Spleen (tissue), 11 donors: ENCODE results near the gene IGF1R. TPM values are rescaled to one million over a fixed set of nuclear protein-coding genes. Genes with fewer than 3 reads are reported as not detected.
"Not testable (repeated sequence)": the region's sequence is repeated elsewhere in the genome, so short reads cannot be mapped to it uniquely, and the experiment has no call there.

Experiments used
- DNase-seq: peaks from one replicate; pipeline ENCODE4 v3.0.0-alpha.2; 2020
- H3K27ac ChIP-seq, 8 donors: fragments of 200-600 bp; sonication (generic) in 7 of 8; 1 replicate in 4 of 8; 2 replicates in 4 of 8; pipeline versions ENCODE4 v1.5.0 to v1.8.0; 2016 to 2021; ENCODE audit warnings: inconsistent platforms in 4 of 8, mild to moderate bottlenecking in 4 of 8, moderate library complexity in 1 of 8
- H3K27me3 ChIP-seq, 7 donors: fragments of 200-600 bp; sonication (generic) in 6 of 7; replicated peaks in 1 of 7; 1 replicate in 4 of 7; 2 replicates in 3 of 7; pipeline versions ENCODE4 v1.5.0 to v1.8.0; 2016 to 2021; ENCODE audit warnings: inconsistent platforms in 3 of 7, mild to moderate bottlenecking in 1 of 7
- H3K36me3 ChIP-seq, 6 donors: fragments of 200-600 bp; sonication (generic) in 5 of 6; 1 replicate in 4 of 6; 2 replicates in 2 of 6; pipeline versions ENCODE4 v1.5.0 to v1.8.0; 2016 to 2021; ENCODE audit warnings: inconsistent platforms in 2 of 6
- H3K4me1 ChIP-seq, 6 donors: fragments of 200-600 bp; sonication (generic) in 5 of 6; 1 replicate in 3 of 6; 2 replicates in 3 of 6; pipeline versions ENCODE4 v1.5.0 to v1.8.0; 2016 to 2021; ENCODE audit warnings: inconsistent platforms in 3 of 6
- H3K4me3 ChIP-seq, 8 donors: fragments of 200-600 bp; sonication (generic) in 7 of 8; 1 replicate in 4 of 8; 2 replicates in 4 of 8; pipeline versions ENCODE4 v1.5.0 to v1.8.0; 2016 to 2021; ENCODE audit warnings: inconsistent platforms in 4 of 8, mild to moderate bottlenecking in 4 of 8, moderate library complexity in 2 of 8
- H3K9me3 ChIP-seq, 8 donors: fragments of 200-600 bp; sonication (generic) in 7 of 8; 1 replicate in 4 of 8; 2 replicates in 4 of 8; pipeline versions ENCODE4 v1.5.0 to v1.8.0; 2016 to 2021; ENCODE audit warnings: inconsistent platforms in 4 of 8
- CTCF ChIP-seq, 11 experiments: fragments of 200-600 bp in 7 of 11; fragments of 450-650 bp in 4 of 11; sonication (generic) in 4 of 11; IDR thresholded peaks in 8 of 11; conservative IDR thresholded peaks in 3 of 11; 1 replicate in 7 of 11; 2 replicates in 4 of 11; pipeline versions ENCODE4 v1.4.0 to v1.8.0; 2016 to 2021; ENCODE audit warnings: antibody characterized with exemption in 11 of 11, inconsistent platforms in 4 of 11, mild to moderate bottlenecking in 1 of 11
- POLR2A ChIP-seq, 3 donors: fragments of 450-650 bp; IDR thresholded peaks; one replicate each; pipeline ENCODE4 v1.5.1; 2017; ENCODE audit warnings: antibody characterized with exemption in 3 of 3, mild to moderate bottlenecking in 1 of 3
- POLR2AphosphoS5 ChIP-seq, 3 donors: sonication (generic); formaldehyde crosslinking; IDR thresholded peaks; one replicate each; pipeline ENCODE4 v1.5.1; 2017; ENCODE audit warnings: antibody characterized with exemption in 3 of 3
- WGBS, 5 donors: extraction: QIAGEN DNeasy Blood & Tissue Kit in 3 of 5; methylation state at CpG; one replicate each; pipeline versions ENCODE4 v1.1.5 to v1.1.7; 2013 to 2018; 5-methylcytosine and 5-hydroxymethylcytosine counted together
- intact Hi-C: fragments of 100-400 bp; cut with DNase I; formaldehyde crosslinking; loops from one replicate; pipeline ENCODE4 v1.15.0; 2023; ENCODE audit warnings: low total_unique reads
- polyA plus RNA-seq, 3 donors: library from polyadenylated mRNA; stranded (reverse); fragments of 200-250 nt; gene quantifications; one replicate each; pipeline ENCODE4 v1.2.1, GENCODE V29; 2013
- total RNA-seq, 7 donors: library from RNA; depleted of rRNA in 3 of 7; stranded (reverse); fragments of >200 nt in 3 of 7; fragmentation: NEBNext Ultra II Directional in 4 of 7; extraction: Animal tissue kit (Norgen Biotek cat#: 25700) in 4 of 7; gene quantifications; one replicate each; pipeline versions ENCODE4 v1.1.0 to v1.2.1, GENCODE V29; 2016 to 2021
- donor health status: healthy with polysubstance abuse.
- donor health status: DM: no; HTN: no; CAD: no; lungs with moderate emphysema.
- donor health status: DM: no; HTN: no; CAD: no.
- donor health status: Bipolar disorder and iron deficiency.
- donor health status: healthy.
- donor health status: DM: no; HTN: no; CAD: no.
- donor health status: DM: yes; HTN: yes; CAD: no.

The IGF1R gene
- total and polyA plus RNA-seq, 10 donors = 1.1 to 104 (median 53.1) TPM

GRCh38 chr15:98614681-98615080 is 33.7 kb upstream of the IGF1R start:
- Histone ChIP-seq H3K36me3 (no peaks in the 10 kb centered on the region), H3K27me3 (peaks cover 0 to 18% (median 0%) of the 10 kb centered on the region in 7 donors), H3K27ac (no peak overlapping the region), H3K9me3 (no peaks in the 10 kb centered on the region), H3K4me1 (peaks cover 0 to 7% (median 0%) of the 10 kb centered on the region in 6 donors), H3K4me3 (no peak overlapping the region)
- TF ChIP-seq POLR2A (IDR thresholded peaks at IDR 0.05) = no peak
- TF ChIP-seq CTCF (IDR thresholded peaks at IDR 0.05 in 8 of 11, conservative IDR thresholded peaks at IDR 0.05 in 3 of 11) = no peak
- TF ChIP-seq POLR2AphosphoS5 (IDR thresholded peaks at IDR 0.05) = no peak
- 89 to 95% (median 92%) methylated on average over 6 of the region's 6 CpGs for WGBS, 5 donors
- DNase-seq = no peak
- intact Hi-C loops = no loop called here

DNA sequence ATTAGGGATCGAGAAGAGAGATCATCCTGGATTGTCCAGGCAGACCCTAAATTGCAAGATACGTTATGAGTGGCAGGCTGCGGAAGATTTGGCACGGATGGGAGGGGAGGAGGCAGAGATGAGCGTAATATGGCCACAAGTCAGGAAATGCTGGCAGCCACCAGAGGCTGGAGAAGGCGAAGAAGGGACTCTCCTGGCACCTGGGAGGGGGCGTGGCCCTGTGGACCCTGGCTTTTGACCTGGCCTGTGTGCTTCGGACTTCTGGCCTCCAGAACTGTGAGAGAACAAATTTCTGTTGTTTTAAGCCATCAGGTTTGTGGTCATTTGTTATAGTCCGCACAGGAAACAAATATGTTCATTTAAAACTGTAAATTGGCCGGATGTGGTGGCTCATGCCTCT is 31.9 kb upstream of the IGF1R start:
- Histone ChIP-seq H3K27me3 (peaks cover 0 to 35% (median 11%) of the 10 kb centered on the region in 7 donors), H3K27ac (no peak overlapping the region), H3K9me3 (no peaks in the 10 kb centered on the region), H3K4me1 (peaks cover 0 to 7% (median 0%) of the 10 kb centered on the region in 6 donors), H3K36me3 (no peaks in the 10 kb centered on the region), H3K4me3 (no peak overlapping the region)
- 70 to 85% (median 73%) methylated on average over 10 of the region's 10 CpGs for WGBS, 5 donors
- TF ChIP-seq CTCF (IDR thresholded peaks at IDR 0.05 in 8 of 11, conservative IDR thresholded peaks at IDR 0.05 in 3 of 11) (no peak), POLR2AphosphoS5 (IDR thresholded peaks at IDR 0.05) (no peak), POLR2A (IDR thresholded peaks at IDR 0.05) (no peak)
- no peak for DNase-seq
- intact Hi-C loops = no loop called here

GRCh38 chr15:98617328-98617980 is 30.9 kb upstream of the IGF1R start:
- peaks cover 0 to 46% (median 16%) of the 10 kb centered on the region in 7 donors for H3K27me3 ChIP-seq
- H3K27ac ChIP-seq = no peak overlapping the region
- peaks cover 0 to 5% (median 0%) of the 10 kb centered on the region in 6 donors for H3K4me1 ChIP-seq
- DNase-seq = no peak
- H3K9me3 ChIP-seq = no peaks in the 10 kb centered on the region
- no peak overlapping the region for H3K4me3 ChIP-seq
- WGBS, 5 donors = 87 to 92% (median 88%) methylated on average over 5 of the region's 5 CpGs
- no peaks in the 10 kb centered on the region for H3K36me3 ChIP-seq
- no peak for TF ChIP-seq POLR2A (IDR thresholded peaks at IDR 0.05)
- TF ChIP-seq CTCF (IDR thresholded peaks at IDR 0.05 in 8 of 11, conservative IDR thresholded peaks at IDR 0.05 in 3 of 11) = no peak
- TF ChIP-seq POLR2AphosphoS5 (IDR thresholded peaks at IDR 0.05) = no peak
- intact Hi-C loops = no loop called here

DNA sequence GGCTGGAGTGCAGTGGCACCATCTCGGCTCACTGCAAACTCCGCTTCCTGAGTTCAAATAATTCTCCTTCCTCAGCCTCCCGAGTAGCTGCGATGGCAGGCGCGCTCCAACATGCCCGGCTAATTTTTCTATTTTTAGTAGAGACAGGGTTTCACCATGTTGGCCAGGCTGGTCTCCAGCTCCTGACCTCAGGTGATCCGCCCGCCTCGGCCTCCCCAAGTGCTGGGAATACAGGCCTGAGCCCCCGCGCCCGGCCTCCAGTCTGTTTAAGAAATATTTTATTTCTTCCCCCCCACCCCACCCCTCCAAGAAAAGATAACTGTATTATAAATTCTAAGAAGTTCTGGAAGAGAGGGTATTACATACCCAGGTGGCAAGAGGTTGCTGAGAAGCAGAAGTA is 29.8 kb upstream of the IGF1R start:
- DNase-seq, H3K9me3 ChIP-seq, H3K4me1 ChIP-seq, H3K27ac ChIP-seq, intact Hi-C loops, H3K36me3 ChIP-seq, H3K4me3 ChIP-seq: not testable (repeated sequence)
- 86 to 95% (median 91%) methylated on average over 13 of the region's 13 CpGs for WGBS, 5 donors
- H3K27me3 ChIP-seq = peaks cover 0 to 57% (median 16%) of the 10 kb centered on the region in 7 donors
